SJSA1 (cell line): Measurements from ENCODE around the gene RNU5D-1. TPM values are rescaled to one million over a fixed set of nuclear protein-coding genes. Genes with fewer than 3 reads are reported as not detected.

Experiments
- DNase-seq, 2 experiments: peaks; one replicate each; pipeline ENCODE4 v3.0.0-alpha.2; 2015 to 2020; ENCODE audit warnings: low spot score in 2 of 2, low read depth in 1 of 2
- H3K27ac ChIP-seq: fragments of 250-450 bp; sonication (Bioruptor Pico); 2 replicates; pipeline ENCODE4 v1.5.1; 2020; ENCODE audit warnings: mild to moderate bottlenecking, moderate library complexity
- H3K27me3 ChIP-seq: fragments of 250-450 bp; sonication (Bioruptor Pico); replicated peaks from 2 replicates; pipeline ENCODE4 v1.5.1; 2020; ENCODE audit warnings: mild to moderate bottlenecking, moderate library complexity
- H3K36me3 ChIP-seq: fragments of 250-450 bp; sonication (Bioruptor Pico); 2 replicates; pipeline ENCODE4 v1.5.1; 2020; ENCODE audit warnings: mild to moderate bottlenecking
- H3K4me1 ChIP-seq: fragments of 250-450 bp; sonication (Bioruptor Pico); replicated peaks from 2 replicates; pipeline ENCODE4 v1.6.1; 2021; ENCODE audit warnings: mild to moderate bottlenecking
- H3K4me3 ChIP-seq: fragments of 250-450 bp; sonication (Bioruptor Pico); 2 replicates; pipeline ENCODE4 v1.5.1; 2020; ENCODE audit warnings: mild to moderate bottlenecking
- H3K9me3 ChIP-seq: fragments of 250-450 bp; sonication (Bioruptor Pico); replicated peaks from 2 replicates; pipeline ENCODE4 v1.5.1; 2020; ENCODE audit warnings: mild to moderate bottlenecking
- total RNA-seq: library from RNA; depleted of rRNA; stranded (reverse); fragments of >200 nt; shearing (Covaris generic); gene quantifications from 2 replicates; pipeline ENCODE4 v1.2.3, GENCODE V29; 2014; rRNA removed

The RNU5D-1 gene
- total RNA-seq, 1 experiment from 2014 or later, result not detected

DNA sequence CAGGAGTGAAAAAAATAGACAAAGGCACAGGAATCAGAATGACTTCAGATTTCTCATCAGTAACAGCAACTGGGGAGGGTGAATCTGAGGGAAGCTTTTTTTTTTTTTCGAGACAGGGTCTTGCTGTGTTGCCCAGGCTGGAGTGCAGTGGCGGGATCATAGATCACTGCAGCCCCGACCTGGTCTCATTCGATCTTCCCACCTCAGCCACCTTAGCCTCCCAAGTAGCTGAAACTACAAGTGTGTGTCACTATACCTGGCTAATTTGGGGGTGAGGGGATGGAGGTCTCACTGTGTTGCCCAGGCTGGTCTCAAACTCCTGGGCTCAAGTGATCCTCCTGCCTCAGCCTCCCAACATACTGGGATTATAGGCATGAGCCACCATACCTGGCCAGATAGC is 45.8 kb downstream of the RNU5D-1 start:
- no peak overlapping the region for H3K27ac ChIP-seq
- no peak overlapping the region for H3K4me3 ChIP-seq
- no peaks in the 10 kb centered on the region for H3K36me3 ChIP-seq
- no peak for DNase-seq
- peaks cover 12% of the 10 kb centered on the region; the same call in 1 of the 2 replicates for H3K27me3 ChIP-seq
- H3K4me1 ChIP-seq, result no peaks in the 10 kb centered on the region
- no peaks in the 10 kb centered on the region for H3K9me3 ChIP-seq

DNA sequence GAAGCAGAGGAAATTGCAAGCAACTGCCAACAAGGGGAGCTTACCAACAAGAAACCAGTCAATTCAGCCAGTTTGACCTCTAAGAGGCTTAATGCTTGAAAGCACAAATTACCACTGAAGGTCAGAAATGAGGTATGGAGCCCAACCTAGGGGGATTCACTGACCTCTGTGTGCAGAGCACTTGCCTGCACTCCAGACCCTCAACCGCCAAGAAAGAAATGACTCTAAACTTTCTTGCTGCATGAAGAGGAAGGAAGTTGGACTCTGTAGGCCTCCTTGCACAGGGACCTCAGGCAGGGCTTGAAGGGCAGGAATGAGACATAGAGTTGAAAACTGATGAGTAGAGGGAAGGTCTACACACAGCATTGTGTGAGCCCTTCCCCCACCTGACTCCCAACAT is 46.4 kb downstream of the RNU5D-1 start:
- Histone ChIP-seq H3K4me1 (no peaks in the 10 kb centered on the region), H3K27me3 (peaks cover 12% of the 10 kb centered on the region; the same call in 1 of the 2 replicates), H3K4me3 (no peak overlapping the region), H3K9me3 (no peaks in the 10 kb centered on the region), H3K36me3 (no peaks in the 10 kb centered on the region), H3K27ac (no peak overlapping the region)
- DNase-seq, result no peak

DNA sequence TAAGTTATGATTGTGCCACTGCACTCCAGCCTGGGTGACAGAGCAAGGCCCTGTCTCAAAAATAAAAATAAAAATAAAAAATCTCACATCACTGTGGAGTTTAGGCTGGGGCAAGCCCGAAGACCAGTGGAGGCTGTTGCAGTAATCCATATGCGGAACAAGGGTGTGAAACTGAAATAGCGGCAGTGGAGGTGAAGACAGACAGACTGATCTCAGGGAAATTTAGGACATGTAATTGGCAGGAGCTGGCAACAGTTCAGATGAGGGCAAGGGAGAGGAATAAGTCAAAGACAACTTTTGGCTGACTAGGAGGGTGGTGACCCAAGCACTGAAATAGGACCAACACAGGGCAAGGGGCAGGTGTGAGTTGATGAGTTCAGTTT is 48.1 kb downstream of the RNU5D-1 start:
- Histone ChIP-seq H3K9me3 (no peaks in the 10 kb centered on the region), H3K27me3 (0 out of 2 replicates have a peak, but pooled peaks cover 7% of the 10 kb centered on the region), H3K4me1 (no peaks in the 10 kb centered on the region), H3K36me3 (no peaks in the 10 kb centered on the region), H3K27ac (no peak overlapping the region), H3K4me3 (no peak overlapping the region)
- DNase-seq, result no peak

DNA sequence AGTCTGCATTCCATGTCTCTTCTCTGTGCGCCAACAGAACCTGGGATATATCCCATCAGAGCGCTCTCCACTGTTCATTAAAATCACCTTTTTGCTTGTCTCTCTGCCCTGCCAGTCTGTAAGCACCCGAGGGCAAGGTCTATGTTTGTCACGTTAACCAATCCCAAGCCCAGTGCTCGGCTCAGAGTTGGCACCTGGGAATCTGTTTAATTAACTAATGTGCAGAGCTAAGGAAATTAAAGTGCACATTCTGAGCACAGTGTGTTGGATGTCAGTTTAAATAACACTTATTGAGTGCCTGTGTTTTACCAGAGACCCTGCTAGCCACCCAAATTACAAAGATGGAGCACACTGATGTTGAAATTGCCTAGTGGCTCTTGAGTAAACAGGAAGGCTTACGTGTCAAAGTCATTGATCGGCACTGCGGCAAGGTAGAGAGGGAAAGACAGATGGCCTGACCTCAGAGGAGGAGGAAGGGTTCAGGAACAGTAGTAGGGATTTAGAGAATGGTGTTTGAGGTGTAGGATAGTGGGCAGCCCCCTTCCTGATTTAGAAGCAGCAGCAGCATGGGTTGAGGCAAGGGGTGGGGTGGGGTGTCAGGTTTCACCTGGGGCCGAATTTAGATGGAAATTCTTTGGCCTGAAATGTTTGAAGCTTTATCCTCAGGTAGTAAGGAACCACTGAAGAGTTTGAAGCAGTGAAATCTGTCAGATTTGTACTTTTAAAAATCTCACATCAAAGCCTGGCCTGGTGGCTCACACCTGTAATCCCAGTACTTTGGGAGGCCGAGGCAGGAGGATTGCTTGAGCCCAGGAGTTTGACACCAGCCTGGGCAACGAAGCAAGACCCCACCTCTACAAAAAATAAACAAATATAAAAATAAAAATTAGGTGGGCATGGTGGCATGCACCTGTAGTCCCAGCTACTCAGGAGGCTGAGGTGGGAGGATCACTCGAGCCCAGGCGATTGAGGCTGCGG is 48.8 kb downstream of the RNU5D-1 start:
- H3K27ac ChIP-seq, result no peak overlapping the region
- H3K4me3 ChIP-seq, result no peak overlapping the region
- H3K4me1 ChIP-seq, result no peaks in the 10 kb centered on the region
- H3K27me3 ChIP-seq, result 0 out of 2 replicates have a peak, but pooled peaks cover 7% of the 10 kb centered on the region
- H3K9me3 ChIP-seq, result no peaks in the 10 kb centered on the region
- no peaks in the 10 kb centered on the region for H3K36me3 ChIP-seq
- DNase-seq, result no peak

Other genes with a start within 250 kb of the RNU5D-1 start
- 1.6 and 17.2 TPM in 2 replicates for gene TMEM53, start 56.7 kb downstream of the RNU5D-1 start, total RNA-seq
- gene ARMH1, start 56.5 kb downstream of the RNU5D-1 start, total RNA-seq, result not detected in 2 replicates
- 74.7 and 82.1 TPM in 2 replicates for gene KIF2C, start 8.7 kb upstream of the RNU5D-1 start, total RNA-seq
- gene RPS8, start 44.4 kb upstream of the RNU5D-1 start, total RNA-seq, result 1,737 and 1,982 TPM in 2 replicates
- gene BEST4, start 57.0 kb upstream of the RNU5D-1 start, total RNA-seq, result not detected in 2 replicates
- gene PLK3, start 69.2 kb upstream of the RNU5D-1 start, total RNA-seq, result 7.0 and 9.6 TPM in 2 replicates
- gene DYNLT4, start 76.2 kb upstream of the RNU5D-1 start, total RNA-seq, result not detected in 2 replicates
- 0.81 and 4.0 TPM in 2 replicates for gene BTBD19, start 77.4 kb upstream of the RNU5D-1 start, total RNA-seq
- 1.0 and 1.5 TPM in 2 replicates for gene PTCH2, start 112.1 kb upstream of the RNU5D-1 start, total RNA-seq